Activated T-cell treated with anti-CD3 and anti-CD28 coated beads for 4 hours (primary cell): ENCODE measurements around the gene UNC13A.
A peak's percentile ranks its signal among the peaks of the same experiment; 100 is the strongest.
"Not testable (repeated sequence)": the region's sequence is repeated elsewhere in the genome, so short reads cannot be mapped to it uniquely, and the experiment has no call there.

ENCODE experiments used
- DNase-seq: peaks from one replicate; pipeline ENCODE4 v3.0.0-alpha.2; 2020

UNC13A gene

DNA sequence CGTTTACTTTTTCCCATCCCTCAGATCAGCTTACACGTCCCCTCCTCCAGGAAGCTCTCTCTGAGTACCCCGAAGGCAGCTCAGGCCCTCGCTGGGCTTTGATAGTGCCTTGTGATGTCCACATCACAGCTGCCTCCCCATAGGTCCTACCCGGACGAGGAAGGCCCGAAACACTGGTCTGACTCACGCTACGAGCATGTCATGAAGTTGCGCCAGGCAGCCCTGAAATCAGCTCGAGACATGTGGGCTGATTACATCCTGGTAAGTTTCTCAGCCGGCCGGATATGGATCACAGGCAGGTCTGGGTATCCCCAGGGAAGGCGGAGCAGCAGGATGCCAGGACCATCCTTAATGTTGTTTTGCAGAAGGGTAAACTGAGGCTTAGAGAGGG lies 128.0 kb downstream of the UNC13A start:
- no peak for DNase-seq

DNA sequence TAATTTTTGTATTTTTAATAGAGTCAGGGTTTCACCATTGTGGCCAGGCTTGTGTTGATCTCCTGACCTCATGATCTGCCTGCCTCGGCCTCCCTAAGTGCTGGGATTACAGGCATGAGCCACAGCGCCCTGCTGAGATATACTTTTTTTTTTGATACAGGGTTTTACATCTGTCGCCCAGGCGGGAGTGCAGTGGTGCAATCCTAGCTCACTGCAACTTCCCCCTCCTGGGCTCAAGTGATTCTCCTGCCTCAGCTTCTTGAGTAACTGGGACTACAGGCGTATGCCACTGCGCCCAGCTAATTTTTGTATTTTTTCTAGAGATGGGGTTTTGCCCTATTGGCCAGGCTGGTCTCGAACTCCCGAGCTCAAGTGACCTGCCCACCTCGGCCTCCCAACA lies 130.7 kb downstream of the UNC13A start:
- DNase-seq = no peak

DNA sequence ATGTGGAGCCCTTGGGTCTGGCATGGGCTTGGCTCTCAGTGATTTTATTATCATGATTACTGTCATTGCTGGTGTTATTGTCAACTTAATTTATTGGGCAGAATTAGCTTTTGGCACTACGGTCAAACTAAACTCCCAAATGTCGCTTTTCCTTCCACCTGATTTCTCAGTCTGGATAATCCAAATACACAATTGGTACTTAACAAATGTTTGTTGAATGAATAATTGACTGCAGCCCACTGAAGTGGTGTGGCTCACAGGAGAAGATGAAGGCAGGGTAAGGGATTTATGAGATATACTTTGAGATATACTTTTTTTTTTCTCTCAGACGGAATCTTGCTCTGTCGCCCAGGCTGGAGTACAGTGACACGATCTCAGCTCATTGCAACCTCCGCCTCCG lies 131.2 kb downstream of the UNC13A start:
- no peak for DNase-seq

DNA sequence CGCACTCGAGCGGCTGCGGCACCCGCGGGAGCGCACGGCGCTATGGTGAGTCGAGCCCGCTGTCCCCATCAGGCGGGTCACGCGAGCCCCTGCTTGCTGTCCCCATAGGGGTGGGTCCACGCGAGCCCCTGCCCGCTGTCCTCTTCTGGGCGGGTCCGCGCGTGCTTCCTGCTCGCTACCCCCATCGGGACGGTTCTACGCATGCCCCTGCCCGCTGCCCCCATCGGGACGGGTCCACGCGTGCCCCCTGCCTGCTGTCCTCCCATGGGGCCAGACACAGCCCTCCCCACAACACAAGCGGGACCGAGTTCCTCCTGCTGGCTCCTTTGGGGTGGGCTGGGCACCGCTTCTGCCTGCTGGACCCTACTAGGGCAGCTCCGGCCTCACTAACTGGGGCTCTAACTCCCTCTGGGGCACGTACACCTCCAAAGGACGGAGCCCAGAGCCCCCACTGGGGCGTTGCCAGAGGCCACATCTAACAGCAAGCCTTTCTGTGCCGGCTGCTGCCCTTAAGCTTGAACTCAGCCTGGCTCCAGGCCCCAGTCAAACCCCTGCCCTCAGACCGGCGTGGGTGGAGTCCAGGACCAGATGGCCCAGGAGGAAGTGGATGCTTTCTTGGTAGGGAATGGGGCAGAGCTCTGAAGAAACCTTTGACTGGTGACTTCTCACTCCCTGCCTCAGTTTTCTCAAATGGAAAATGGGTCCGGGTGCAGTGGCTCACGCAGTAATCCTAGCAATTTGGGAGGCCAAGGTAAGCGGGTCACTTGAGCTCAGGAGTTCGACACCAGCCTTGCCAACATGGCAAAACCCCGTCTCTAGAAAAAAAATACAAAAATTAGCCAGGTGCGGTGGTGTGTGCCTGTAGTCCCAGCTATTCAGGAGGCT lies 132.0 kb downstream of the UNC13A start:
- DNase-seq = no peak

DNA sequence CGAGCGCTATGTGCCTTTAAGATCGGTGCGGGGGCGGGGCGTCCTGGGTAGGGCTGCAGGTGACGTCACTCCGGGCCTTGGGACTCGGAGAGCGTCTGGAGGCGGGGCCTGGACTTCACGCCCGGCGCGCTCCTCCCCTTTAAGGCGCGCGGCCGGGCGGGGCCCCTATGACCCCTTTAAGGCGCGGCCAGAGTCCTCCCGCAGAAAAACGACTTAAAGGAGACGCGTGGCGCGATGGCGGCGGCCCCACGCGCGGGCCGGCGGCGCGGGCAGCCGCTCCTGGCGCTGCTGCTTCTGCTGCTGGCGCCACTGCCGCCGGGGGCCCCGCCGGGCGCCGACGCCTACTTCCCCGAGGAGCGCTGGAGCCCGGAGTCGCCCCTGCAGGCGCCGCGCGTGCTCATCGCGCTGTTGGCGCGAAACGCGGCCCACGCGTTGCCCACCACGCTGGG lies 132.7 kb downstream of the UNC13A start, which contains the start of gene COLGALT1:
Gene COLGALT1, plus strand, starts transcription at position 170 of the 449 bp plus-strand sequence. Its CDS starts 65 bp downstream, at position 235.
- peak; percentile 99 for DNase-seq

DNA sequence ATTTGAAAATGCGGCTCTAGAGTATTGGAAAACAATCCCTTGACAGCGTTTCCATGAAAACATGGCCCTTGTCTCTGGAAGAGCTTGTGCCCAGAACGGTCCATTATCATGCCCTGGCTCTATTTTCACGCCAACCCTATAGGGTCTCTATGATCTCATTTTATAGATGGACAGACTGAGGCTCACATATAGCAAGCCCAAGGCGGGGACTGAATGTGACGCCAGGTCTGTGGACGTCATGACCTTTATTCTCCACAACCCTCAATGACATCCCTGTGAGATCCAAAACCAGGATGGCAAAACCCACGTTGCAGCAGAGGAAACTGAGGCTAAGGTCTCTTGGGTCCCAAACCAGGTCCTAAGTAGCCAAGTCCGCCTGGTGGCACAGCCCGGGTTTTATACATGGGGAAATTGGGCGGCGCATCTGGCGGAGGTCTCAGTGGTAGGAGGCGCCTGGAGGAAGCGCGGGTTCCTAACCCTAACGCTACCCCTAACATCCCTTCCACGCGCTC lies 133.1 kb downstream of the UNC13A start:
- no peak for DNase-seq

DNA sequence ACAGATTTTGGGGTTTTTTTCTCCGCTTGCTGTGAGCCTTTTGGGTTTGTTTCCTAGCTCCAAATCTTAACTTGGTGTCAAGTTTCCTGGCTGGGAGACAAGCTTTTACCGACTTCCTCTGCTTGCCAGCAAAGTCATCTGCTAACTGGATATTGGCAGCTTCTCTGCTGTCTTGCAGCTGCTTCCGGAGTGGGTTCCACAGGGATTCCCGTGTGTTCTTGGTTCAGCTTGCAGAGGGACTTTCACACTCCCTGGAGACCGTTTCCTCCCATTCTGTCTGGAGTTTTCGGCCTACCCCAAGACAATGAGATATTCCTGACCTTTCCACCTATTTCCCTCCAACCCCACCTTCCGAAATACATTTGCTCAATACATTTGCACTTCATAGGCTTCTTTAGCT lies 134.9 kb downstream of the UNC13A start:
- DNase-seq = no peak

DNA sequence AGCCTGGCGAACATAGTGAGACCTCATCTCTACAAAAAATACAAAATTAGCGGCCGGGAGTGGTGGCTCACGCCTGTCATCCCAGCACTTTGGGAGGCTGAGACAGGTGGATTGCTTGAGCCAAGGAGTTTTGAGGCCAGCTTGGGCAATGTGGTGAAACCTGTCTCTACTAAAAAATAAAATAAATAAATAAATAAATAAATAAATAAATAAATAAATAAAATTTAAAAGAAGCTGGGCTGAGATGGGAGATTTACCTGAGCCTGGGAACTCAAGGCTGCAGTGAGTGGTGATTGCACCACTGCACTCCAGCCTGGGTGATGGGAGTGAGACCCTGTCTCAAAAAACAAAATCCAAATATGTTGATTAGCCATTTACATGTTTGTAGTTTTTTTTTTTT lies 135.4 kb downstream of the UNC13A start:
- not testable (repeated sequence) for DNase-seq
